Right lobe of liver (tissue), 4 donors: ENCODE measurements around the gene TOGARAM2.

ENCODE experiments used
- POLR2A ChIP-seq: fragments of 450-650 bp; IDR thresholded peaks from one replicate; pipeline ENCODE4 v1.6.1; 2017; ENCODE audit warnings: antibody characterized with exemption, mild to moderate bottlenecking
- TF ChIP-seq, protein P1 (sequence below), 4 donors: fragments of 200-600 bp in 3 of 4; fragments of 450-650 bp in 1 of 4; IDR thresholded peaks; one replicate each; pipeline versions ENCODE4 v1.5.1 to v1.8.0; 2016 to 2022; ENCODE audit warnings: antibody characterized with exemption in 4 of 4, mild to moderate bottlenecking in 2 of 4
- donor health status: DM: no; HTN: no; CAD: no.
- donor health status: DM: no; HTN: no; CAD: no.
- donor health status: DM: no; HTN: yes; CAD: no.

DNA sequence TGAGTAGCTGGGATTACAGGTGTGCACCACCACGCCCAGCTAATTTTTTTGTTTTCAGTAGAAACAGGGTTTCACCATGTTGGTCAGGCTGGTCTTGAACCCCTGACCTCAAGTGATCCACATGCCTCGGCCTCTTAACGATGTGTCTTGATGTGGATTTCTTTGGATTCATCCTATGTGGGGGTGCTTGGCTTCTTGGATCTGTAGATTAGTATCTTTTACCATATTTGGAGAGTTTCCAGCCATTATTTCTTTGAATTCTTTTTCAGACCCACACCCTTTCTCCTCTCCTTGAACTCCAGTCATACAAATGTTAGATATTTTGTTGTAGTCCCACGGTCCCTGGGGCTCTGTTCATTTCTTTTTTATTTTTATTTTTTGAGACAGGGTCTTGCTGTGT is 6.8 kb upstream of the TOGARAM2 start:
- TF ChIP-seq, protein P1, sequence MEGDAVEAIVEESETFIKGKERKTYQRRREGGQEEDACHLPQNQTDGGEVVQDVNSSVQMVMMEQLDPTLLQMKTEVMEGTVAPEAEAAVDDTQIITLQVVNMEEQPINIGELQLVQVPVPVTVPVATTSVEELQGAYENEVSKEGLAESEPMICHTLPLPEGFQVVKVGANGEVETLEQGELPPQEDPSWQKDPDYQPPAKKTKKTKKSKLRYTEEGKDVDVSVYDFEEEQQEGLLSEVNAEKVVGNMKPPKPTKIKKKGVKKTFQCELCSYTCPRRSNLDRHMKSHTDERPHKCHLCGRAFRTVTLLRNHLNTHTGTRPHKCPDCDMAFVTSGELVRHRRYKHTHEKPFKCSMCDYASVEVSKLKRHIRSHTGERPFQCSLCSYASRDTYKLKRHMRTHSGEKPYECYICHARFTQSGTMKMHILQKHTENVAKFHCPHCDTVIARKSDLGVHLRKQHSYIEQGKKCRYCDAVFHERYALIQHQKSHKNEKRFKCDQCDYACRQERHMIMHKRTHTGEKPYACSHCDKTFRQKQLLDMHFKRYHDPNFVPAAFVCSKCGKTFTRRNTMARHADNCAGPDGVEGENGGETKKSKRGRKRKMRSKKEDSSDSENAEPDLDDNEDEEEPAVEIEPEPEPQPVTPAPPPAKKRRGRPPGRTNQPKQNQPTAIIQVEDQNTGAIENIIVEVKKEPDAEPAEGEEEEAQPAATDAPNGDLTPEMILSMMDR (IDR thresholded peaks at IDR 0.05), result no peak
- TF ChIP-seq POLR2A, result no peak
